H7 (cell line): ENCODE data around the gene ASB15. TPM values are rescaled to one million over a fixed set of nuclear protein-coding genes. Genes with fewer than 3 reads are reported as not detected.
"Not testable (repeated sequence)": the region's sequence is repeated elsewhere in the genome, so short reads cannot be mapped to it uniquely, and the experiment has no call there.

Source experiments
- DNase-seq: peaks from one replicate; pipeline ENCODE4 v3.0.0; 2012
- H3K27me3 ChIP-seq: 2 replicates; pipeline ENCODE4 v1.6.0; 2011; ENCODE audit warnings: mild to moderate bottlenecking, low read length; ENCODE audit not compliant: control insufficient read depth, insufficient read depth
- H3K36me3 ChIP-seq: replicated peaks from 2 replicates; pipeline ENCODE4 v1.5.1; 2011; ENCODE audit warnings: low read length; ENCODE audit not compliant: control insufficient read depth, insufficient read depth
- H3K4me3 ChIP-seq: 2 replicates; pipeline ENCODE4 v1.5.1; 2011; ENCODE audit warnings: low read depth, mild to moderate bottlenecking, control low read depth, low read length, moderate library complexity; ENCODE audit not compliant: insufficient read depth
- total RNA-seq: library from RNA; depleted of rRNA; stranded (reverse); fragments of >200 nt; shearing (Covaris generic); gene quantifications from 2 replicates; pipeline ENCODE4 v1.2.3, GENCODE V29; 2014; rRNA removed

The ASB15 gene
- total RNA-seq = not detected in 2 replicates

DNA sequence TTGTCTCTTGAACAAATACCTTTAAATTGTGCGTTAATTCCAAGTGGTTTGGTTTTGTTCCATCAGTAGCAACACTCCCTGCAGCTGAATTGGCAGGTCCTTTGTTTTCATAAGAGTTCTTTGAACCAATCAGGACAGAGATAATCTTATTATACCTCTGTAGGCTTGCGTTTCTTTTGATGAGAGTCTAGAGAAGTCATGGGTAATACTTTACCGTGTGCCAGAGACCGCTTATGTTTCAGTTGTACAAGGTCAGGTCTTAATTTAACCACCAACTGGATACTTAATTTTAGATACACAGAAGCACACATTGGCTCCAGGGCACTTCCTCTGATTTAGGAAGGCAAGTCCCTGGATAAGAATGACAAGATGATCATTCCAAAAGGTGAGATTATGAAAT is at the start of gene ASB15:
TSS of gene ASB15 (plus strand) at position 292 of the 400 bp plus-strand sequence. CDS start 12,682 bp downstream, outside the sequence.
- no peak for DNase-seq
- H3K27me3 ChIP-seq = no peaks in the 10 kb centered on the region
- H3K4me3 ChIP-seq = no peak within 1 kb of the TSS
- H3K36me3 ChIP-seq = no peaks in the 10 kb centered on the region

DNA sequence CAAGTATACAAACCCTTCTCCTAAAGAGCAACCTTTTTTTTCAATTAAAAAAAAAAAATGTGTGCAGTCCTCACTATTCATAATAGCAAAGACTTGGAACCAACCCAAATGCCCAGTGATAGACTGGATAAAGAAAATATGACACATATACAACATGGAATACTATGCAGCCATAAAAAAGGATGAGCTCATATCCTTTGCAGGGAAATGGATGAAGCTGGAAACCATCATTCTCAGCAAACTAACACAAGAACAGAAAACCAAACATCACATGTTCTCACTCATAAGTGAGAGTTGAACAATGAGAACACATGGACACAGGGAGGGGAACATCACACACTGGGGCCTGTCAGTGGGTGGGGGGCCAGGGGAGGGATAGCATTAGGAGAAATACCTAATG is 49.5 kb upstream of the ASB15 start:
- not testable (repeated sequence) for H3K4me3 ChIP-seq, DNase-seq, H3K36me3 ChIP-seq, H3K27me3 ChIP-seq

DNA sequence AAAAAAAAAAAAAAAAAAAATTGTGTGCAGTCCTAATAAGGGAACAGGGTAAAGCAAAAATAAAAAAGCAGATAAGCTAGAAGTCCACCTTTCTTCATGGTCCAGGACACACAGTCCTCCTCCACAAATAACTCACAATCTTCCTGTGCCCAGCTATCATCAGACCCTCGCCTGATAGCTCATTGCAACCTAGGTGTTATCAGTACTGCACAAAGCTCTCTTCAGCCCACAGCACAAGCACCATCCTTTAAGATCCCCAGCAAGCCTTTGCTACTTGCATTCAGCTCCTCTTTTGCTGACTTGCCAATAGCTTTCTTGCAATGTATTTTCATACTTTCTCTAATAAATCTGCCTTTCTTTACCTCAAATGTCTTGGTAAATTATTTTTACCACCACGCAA is 49.0 kb upstream of the ASB15 start:
- H3K27me3 ChIP-seq = no peaks in the 10 kb centered on the region
- peaks cover 6% of the 10 kb centered on the region for H3K36me3 ChIP-seq
- H3K4me3 ChIP-seq = no peak overlapping the region
- no peak for DNase-seq

DNA sequence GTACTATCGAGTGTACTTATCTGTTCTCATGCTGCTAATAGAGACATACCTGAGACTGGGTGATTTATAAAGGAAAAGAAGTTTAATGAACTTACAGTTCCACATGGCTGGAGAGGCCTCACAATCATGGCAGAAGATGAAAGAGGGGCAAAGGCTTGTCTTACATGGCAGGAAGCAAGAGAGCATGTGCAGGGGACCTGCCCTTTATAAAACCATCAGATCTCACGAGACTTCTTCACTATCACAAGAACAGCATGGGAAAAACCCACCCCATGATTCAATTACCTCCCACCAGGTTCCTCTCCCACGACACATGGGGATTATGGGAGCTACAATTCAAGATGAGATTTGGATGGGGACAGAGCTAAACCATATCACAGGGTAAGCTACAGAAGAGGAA is 48.5 kb upstream of the ASB15 start:
- H3K36me3 ChIP-seq = peaks cover 6% of the 10 kb centered on the region
- no peak overlapping the region for H3K4me3 ChIP-seq
- no peak for DNase-seq
- H3K27me3 ChIP-seq = no peaks in the 10 kb centered on the region

DNA sequence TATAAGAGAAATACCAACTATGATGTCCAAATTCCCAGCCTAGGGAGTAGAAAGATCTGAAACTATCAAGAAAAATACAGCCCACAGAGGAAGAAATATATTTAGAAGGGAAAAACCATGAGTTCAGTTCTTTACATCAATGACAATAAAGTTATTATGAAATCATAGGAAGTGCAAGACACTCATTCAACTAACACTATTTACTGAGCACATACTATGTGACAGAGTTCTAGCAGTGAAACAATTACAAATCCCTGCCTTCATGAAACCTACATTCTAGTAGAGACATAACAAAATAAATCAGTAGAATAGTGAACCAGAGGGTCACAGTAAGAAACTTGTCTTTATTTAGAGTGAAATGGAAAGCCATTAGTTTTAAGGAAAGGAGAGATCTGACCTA is 46.1 kb upstream of the ASB15 start:
- Histone ChIP-seq H3K36me3 (peaks cover 4% of the 10 kb centered on the region; the same call in 1 of the 2 replicates), H3K4me3 (no peak overlapping the region), H3K27me3 (no peaks in the 10 kb centered on the region)
- no peak for DNase-seq

DNA sequence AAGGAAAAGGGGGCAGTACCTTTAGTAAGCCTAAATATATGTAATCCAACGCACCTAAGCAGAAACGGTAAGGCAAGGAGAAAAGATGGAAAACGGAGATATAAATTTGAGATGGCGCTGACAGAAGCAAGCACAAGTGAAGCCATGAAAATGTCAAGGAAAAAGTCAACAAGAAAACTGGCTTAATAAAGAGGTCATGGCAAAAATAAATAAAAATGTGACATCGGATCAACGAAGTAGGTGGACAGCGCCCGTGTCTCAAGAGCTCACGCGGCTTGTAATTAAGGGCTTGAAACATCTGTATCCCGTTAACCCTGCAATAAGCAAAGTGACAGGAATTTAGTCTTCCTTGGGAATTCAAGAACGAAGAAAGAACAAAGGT is 44.6 kb upstream of the ASB15 start:
- DNase-seq = no peak
- Histone ChIP-seq H3K27me3 (no peaks in the 10 kb centered on the region), H3K36me3 (peaks cover 4% of the 10 kb centered on the region; the same call in 1 of the 2 replicates), H3K4me3 (peak overlapping the region; percentile 88)

DNA sequence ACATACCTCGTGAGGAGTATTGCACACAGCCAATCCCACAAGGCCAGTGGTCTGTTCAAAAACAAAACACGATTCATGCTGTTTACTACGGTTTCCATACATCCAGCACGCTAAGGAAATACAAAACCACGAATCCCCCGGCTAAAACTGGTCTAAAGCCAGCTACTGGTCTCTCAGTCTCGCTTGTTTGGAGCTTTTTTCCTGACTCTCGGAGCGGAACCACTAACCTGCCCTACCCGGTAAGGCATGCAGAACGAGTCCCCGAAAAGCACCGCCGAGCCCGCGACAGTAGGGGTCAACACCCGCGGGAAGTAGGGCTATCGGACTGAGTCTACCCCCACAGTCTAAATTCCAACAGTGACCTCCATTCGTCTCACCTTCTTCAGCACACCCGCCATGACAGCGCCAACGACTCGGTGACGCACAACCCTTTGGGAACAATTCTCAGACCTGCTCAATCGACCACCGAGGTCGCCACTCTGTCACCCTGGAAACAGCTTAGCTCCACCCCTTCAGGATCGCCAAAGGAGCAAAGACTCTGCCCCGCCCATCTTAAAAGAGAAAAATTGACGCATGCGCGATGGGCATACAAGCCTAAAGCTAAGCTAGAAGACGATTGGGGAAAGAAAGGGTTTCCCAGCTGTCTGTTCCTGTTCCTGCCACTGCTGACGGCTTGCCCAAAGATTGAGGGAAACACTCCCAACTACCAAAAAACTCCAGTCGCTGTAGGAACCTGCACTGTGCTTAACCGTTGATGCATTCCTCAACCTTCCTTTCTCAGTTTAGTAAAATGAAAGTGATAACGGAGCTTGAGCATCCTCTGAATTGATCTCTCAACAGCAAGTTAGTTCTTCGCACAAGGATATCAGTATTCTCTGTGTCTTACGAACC is 44.0 kb upstream of the ASB15 start, which contains the start of gene NDUFA5:
TSS of gene NDUFA5 (minus strand) at position 421 of the 891 bp plus-strand sequence. CDS start at position 398, 23 bp downstream.
- DNase-seq = peak; percentile 62
- H3K36me3 ChIP-seq = peaks cover 4% of the 10 kb centered on the region; the same call in 1 of the 2 replicates
- H3K27me3 ChIP-seq = no peaks in the 10 kb centered on the region
- peak within 1 kb of the TSS; percentile 88 for H3K4me3 ChIP-seq

DNA sequence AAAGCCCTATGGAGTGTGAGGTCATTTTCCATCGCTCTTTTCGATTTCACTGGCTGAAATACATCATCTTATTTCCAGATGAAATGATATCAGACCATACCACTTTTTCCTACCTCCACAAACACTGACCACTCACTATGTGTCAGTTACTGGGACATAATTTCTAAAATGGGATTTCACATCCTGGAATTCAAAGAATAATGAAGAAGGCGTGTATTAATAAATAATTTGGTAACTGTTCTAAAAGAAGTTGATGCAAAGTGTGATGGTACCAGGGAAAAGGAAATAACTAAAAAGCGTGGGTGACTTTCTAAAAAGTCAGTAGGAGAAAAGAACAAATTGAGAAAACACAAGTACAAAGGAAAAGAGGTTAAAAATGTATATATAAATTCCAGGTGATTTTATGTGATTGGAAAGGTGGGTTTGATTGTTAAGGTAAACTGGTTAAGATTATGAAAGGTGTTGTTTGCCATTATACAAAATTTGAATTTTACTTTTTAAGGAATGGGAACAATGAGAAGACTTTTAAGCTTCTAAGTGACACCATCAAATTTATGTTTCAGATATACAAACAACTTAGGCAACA is 43.2 kb upstream of the ASB15 start:
- peak overlapping the region; percentile 42 for H3K4me3 ChIP-seq
- peaks cover 4% of the 10 kb centered on the region; the same call in 1 of the 2 replicates for H3K36me3 ChIP-seq
- no peaks in the 10 kb centered on the region for H3K27me3 ChIP-seq
- no peak for DNase-seq

DNA sequence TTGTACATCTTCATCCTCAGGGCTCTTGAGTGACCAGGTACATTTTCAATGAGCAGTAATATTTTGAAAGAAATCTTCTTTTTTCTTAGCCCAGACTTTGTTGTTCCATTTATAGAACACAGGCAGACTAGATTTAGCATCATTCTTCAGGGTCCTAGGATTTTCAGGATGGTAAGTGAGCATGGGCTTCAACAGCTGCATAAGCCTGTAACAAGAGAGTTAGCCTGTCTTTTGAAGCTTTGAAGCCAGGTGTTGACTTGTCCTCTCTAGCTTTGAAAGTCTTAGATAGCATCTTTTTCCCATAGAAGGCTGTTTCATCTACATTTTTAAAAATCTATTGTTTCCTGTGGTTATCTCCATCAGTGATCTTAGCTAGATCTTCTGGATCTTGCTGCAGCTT is 39.5 kb upstream of the ASB15 start:
- no peak overlapping the region for H3K4me3 ChIP-seq
- H3K27me3 ChIP-seq = no peaks in the 10 kb centered on the region
- no peaks in the 10 kb centered on the region for H3K36me3 ChIP-seq
- DNase-seq = no peak

DNA sequence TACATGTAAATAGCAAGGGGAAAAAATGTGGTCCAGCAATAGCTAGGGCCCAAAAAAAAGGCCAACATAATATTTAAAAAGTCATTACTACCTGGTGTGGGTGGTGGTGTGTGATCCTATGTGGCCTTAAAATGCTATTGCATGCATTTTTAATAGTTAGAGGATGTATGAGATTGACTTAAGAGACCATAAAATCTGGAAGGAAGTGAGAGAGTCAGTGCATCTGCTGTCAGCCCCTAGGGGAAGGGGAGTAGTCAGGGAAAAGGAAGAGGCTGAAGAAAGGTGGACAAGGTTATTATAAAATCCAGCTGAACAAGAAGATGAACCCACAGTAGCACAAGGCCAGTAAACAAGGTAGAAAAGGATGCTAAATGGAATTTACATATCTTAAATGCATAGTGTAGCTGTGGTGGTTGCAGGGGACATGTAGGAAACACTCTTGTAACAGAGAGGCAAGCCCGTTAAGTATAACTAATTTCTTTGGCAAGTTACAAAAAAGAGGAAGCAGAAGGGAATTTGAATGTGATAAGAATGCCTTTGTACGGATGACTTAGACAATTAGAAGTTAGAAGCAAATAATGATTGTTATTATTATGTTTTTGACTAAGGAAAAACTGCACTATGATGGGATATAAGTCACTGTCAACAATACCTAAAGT is 32.1 kb upstream of the ASB15 start:
- no peak for DNase-seq

DNA sequence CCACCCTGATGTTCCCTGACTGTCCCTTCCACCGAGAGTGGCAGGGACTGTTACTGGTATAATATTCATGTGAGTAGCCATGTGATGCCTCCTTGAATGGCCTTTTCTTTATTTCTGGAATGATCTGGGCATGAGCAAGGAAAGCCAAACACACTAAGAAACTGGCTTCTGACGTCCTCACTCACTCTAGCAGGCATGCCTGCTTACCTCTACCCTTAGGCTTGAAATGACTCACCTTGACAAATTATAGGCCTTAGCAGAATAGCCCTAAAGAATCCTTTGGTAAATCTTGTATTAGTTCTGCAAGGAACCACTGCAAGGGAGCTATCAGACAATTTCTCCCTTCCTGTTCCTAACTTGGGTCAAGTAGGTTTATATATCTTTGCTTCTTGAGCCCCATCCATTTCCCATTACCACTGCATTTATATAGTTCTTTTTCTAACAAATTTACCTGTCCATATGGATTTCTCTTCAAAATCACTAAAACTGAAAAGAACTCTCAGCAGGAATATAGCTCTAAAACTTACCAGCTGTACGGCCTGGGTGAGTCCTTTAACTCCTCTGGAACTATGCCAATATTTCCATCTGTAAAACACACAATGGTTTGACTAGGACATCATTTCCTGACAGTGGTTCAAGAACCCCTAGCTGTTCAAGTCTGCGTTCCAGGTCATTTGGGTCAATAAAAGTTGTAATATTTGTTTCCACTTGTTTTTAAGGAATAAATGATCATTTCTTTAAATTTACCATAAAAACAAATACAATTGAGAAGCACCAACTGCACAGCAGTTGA is 31.0 kb upstream of the ASB15 start:
- H3K36me3 ChIP-seq = no peaks in the 10 kb centered on the region
- H3K4me3 ChIP-seq = no peak overlapping the region
- H3K27me3 ChIP-seq = no peaks in the 10 kb centered on the region
- DNase-seq = no peak

More for the DNA sequence above, 32.1 kb upstream of the ASB15 start:
- Histone ChIP-seq H3K27me3 (no peaks in the 10 kb centered on the region), H3K4me3 (no peak overlapping the region), H3K36me3 (no peaks in the 10 kb centered on the region)

DNA sequence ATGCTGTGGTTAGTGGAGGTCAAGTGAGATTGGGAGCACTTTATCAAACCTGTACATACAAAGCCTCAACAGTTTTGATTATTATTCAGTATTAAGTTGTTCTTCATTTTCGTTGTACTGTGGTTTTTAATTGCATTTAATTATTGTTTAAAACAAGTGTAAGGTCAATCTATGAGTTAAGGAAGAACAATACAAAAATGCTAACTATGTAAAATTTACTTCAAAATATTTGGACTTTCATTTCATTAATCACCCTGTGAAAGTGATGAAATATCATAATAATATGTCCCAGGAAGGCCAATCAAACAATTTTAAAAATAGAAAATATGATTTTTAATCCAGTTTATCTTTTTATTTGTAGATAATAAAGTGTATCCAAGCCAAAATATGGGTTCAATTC is 30.4 kb upstream of the ASB15 start:
- DNase-seq = no peak
- Histone ChIP-seq H3K4me3 (no peak overlapping the region), H3K36me3 (no peaks in the 10 kb centered on the region), H3K27me3 (no peaks in the 10 kb centered on the region)

DNA sequence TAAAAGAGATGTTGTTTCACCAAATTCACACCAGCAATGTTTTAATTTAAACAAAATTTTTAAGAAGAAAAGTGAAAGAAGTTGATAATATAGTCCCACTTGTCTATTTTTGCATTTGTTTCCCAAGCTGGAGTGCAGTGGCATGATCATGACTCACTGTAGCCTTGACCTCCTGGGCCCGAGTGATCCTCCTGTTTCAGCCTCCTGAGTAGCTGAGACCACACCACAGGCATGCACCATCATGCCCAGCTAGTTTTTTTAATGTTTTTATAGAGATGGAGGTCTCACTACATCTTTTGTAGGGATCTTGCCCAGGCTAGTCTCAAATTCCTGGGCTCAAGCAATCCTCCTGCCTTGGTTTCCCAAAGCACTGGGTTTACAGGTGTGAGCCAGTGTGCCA is 29.9 kb upstream of the ASB15 start:
- Histone ChIP-seq H3K36me3 (no peaks in the 10 kb centered on the region), H3K4me3 (no peak overlapping the region), H3K27me3 (no peaks in the 10 kb centered on the region)
- DNase-seq = no peak

DNA sequence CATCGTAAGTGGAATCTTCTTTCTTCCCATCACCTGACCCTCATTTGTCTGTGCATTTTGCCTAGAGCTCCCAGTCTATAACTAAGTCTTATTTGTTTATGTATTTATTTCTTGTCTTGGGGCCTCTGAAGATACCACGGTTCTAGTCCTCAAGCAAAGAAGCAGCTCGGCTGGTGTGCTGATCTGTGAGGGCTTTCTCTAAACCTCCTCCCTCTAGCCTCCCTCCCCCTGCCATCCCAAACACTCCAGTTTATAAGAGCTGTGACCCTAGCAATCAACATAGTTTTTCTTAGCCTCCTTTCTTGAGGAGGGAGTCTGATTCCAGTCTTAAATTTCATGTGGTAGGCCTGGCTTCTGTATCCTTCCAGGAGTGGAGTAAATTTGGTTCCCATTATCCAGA is 28.3 kb upstream of the ASB15 start:
- no peak overlapping the region for H3K4me3 ChIP-seq
- peak; percentile 7 for DNase-seq
- no peaks in the 10 kb centered on the region for H3K36me3 ChIP-seq
- H3K27me3 ChIP-seq = no peaks in the 10 kb centered on the region
